Fibroblast of villous mesenchyme (primary cell): ENCODE data around the gene SYNGR1. TPM values are rescaled to one million over a fixed set of nuclear protein-coding genes. Genes with fewer than 3 reads are reported as not detected.

ENCODE experiments used
- DNase-seq: peaks from one replicate; pipeline ENCODE4 v3.0.0-alpha.2; 2010; ENCODE audit warnings: low read depth
- H3K4me3 ChIP-seq: 2 replicates; pipeline ENCODE4 v1.5.1; 2011; ENCODE audit warnings: low read depth, mild to moderate bottlenecking, low read length
- CTCF ChIP-seq: IDR thresholded peaks from 2 replicates; pipeline ENCODE4 v1.5.1; 2012; ENCODE audit warnings: low read depth, mild to moderate bottlenecking, low read length; ENCODE audit not compliant: insufficient read depth
- total RNA-seq: library from RNA; depleted of rRNA; stranded (reverse); fragments of >200 nt; gene quantifications from 2 replicates; pipeline ENCODE4 v1.2.3, GENCODE V29; 2012

The SYNGR1 gene
- total RNA-seq, 1 donor = 8.6 TPM

GRCh38 chr22:39423976-39424375 is 74.2 kb downstream of the SYNGR1 start:
- no peak for DNase-seq
- H3K4me3 ChIP-seq = no peak overlapping the region
- no peak for TF ChIP-seq CTCF

- DNase-seq = no peak
- H3K4me3 ChIP-seq = no peak overlapping the region
- TF ChIP-seq CTCF = no peak
Observed at GRCh38 chr22:39426380-39427043, 76.7 kb downstream of the SYNGR1 start.

- no peak for DNase-seq
- no peak for TF ChIP-seq CTCF
- no peak overlapping the region for H3K4me3 ChIP-seq
Observed at GRCh38 chr22:39427751-39428596, 78.2 kb downstream of the SYNGR1 start.

GRCh38 chr22:39428597-39429071 is 78.8 kb downstream of the SYNGR1 start:
- no peak for DNase-seq
- no peak for TF ChIP-seq CTCF
- H3K4me3 ChIP-seq = no peak overlapping the region

- no peak for TF ChIP-seq CTCF
- no peak overlapping the region for H3K4me3 ChIP-seq
- no peak for DNase-seq
Observed at GRCh38 chr22:39429186-39429585, 79.4 kb downstream of the SYNGR1 start.

- H3K4me3 ChIP-seq = no peak overlapping the region
- DNase-seq = no peak
- TF ChIP-seq CTCF = no peak
Observed at GRCh38 chr22:39429916-39430575, 80.3 kb downstream of the SYNGR1 start.
